Spleen (tissue), 11 donors: Measurements from ENCODE around the gene PSMC4. TPM values are rescaled to one million over a fixed set of nuclear protein-coding genes. Genes with fewer than 3 reads are reported as not detected.

ENCODE experiments used
- DNase-seq: peaks from one replicate; pipeline ENCODE4 v3.0.0-alpha.2; 2020
- H3K27ac ChIP-seq, 8 donors: fragments of 200-600 bp; sonication (generic) in 7 of 8; 1 replicate in 4 of 8; 2 replicates in 4 of 8; pipeline versions ENCODE4 v1.5.0 to v1.8.0; 2016 to 2021; ENCODE audit warnings: inconsistent platforms in 4 of 8, mild to moderate bottlenecking in 4 of 8, moderate library complexity in 1 of 8
- H3K27me3 ChIP-seq, 7 donors: fragments of 200-600 bp; sonication (generic) in 6 of 7; replicated peaks in 1 of 7; 1 replicate in 4 of 7; 2 replicates in 3 of 7; pipeline versions ENCODE4 v1.5.0 to v1.8.0; 2016 to 2021; ENCODE audit warnings: inconsistent platforms in 3 of 7, mild to moderate bottlenecking in 1 of 7
- H3K36me3 ChIP-seq, 6 donors: fragments of 200-600 bp; sonication (generic) in 5 of 6; 1 replicate in 4 of 6; 2 replicates in 2 of 6; pipeline versions ENCODE4 v1.5.0 to v1.8.0; 2016 to 2021; ENCODE audit warnings: inconsistent platforms in 2 of 6
- H3K4me1 ChIP-seq, 6 donors: fragments of 200-600 bp; sonication (generic) in 5 of 6; 1 replicate in 3 of 6; 2 replicates in 3 of 6; pipeline versions ENCODE4 v1.5.0 to v1.8.0; 2016 to 2021; ENCODE audit warnings: inconsistent platforms in 3 of 6
- H3K4me3 ChIP-seq, 8 donors: fragments of 200-600 bp; sonication (generic) in 7 of 8; 1 replicate in 4 of 8; 2 replicates in 4 of 8; pipeline versions ENCODE4 v1.5.0 to v1.8.0; 2016 to 2021; ENCODE audit warnings: inconsistent platforms in 4 of 8, mild to moderate bottlenecking in 4 of 8, moderate library complexity in 2 of 8
- H3K9me3 ChIP-seq, 8 donors: fragments of 200-600 bp; sonication (generic) in 7 of 8; 1 replicate in 4 of 8; 2 replicates in 4 of 8; pipeline versions ENCODE4 v1.5.0 to v1.8.0; 2016 to 2021; ENCODE audit warnings: inconsistent platforms in 4 of 8
- POLR2A ChIP-seq, 3 donors: fragments of 450-650 bp; IDR thresholded peaks; one replicate each; pipeline ENCODE4 v1.5.1; 2017; ENCODE audit warnings: antibody characterized with exemption in 3 of 3, mild to moderate bottlenecking in 1 of 3
- POLR2AphosphoS5 ChIP-seq, 3 donors: sonication (generic); formaldehyde crosslinking; IDR thresholded peaks; one replicate each; pipeline ENCODE4 v1.5.1; 2017; ENCODE audit warnings: antibody characterized with exemption in 3 of 3
- WGBS, 5 donors: extraction: QIAGEN DNeasy Blood & Tissue Kit in 3 of 5; methylation state at CpG; one replicate each; pipeline versions ENCODE4 v1.1.5 to v1.1.7; 2013 to 2018; 5-methylcytosine and 5-hydroxymethylcytosine counted together
- intact Hi-C: fragments of 100-400 bp; cut with DNase I; formaldehyde crosslinking; loops from one replicate; pipeline ENCODE4 v1.15.0; 2023; ENCODE audit warnings: low total_unique reads
- polyA plus RNA-seq, 3 donors: library from polyadenylated mRNA; stranded (reverse); fragments of 200-250 nt; gene quantifications; one replicate each; pipeline ENCODE4 v1.2.1, GENCODE V29; 2013
- total RNA-seq, 7 donors: library from RNA; depleted of rRNA in 3 of 7; stranded (reverse); fragments of >200 nt in 3 of 7; fragmentation: NEBNext Ultra II Directional in 4 of 7; extraction: Animal tissue kit (Norgen Biotek cat#: 25700) in 4 of 7; gene quantifications; one replicate each; pipeline versions ENCODE4 v1.1.0 to v1.2.1, GENCODE V29; 2016 to 2021
- TF ChIP-seq, protein P1 (sequence below), 11 experiments: fragments of 200-600 bp in 7 of 11; fragments of 450-650 bp in 4 of 11; sonication (generic) in 4 of 11; IDR thresholded peaks in 8 of 11; conservative IDR thresholded peaks in 3 of 11; 1 replicate in 7 of 11; 2 replicates in 4 of 11; pipeline versions ENCODE4 v1.4.0 to v1.8.0; 2016 to 2021; ENCODE audit warnings: antibody characterized with exemption in 11 of 11, inconsistent platforms in 4 of 11, mild to moderate bottlenecking in 1 of 11
- donor health status: healthy with polysubstance abuse.
- donor health status: DM: no; HTN: no; CAD: no; lungs with moderate emphysema.
- donor health status: DM: no; HTN: no; CAD: no.
- donor health status: Bipolar disorder and iron deficiency.
- donor health status: healthy.
- donor health status: DM: no; HTN: no; CAD: no.
- donor health status: DM: yes; HTN: yes; CAD: no.

The PSMC4 gene
- total and polyA plus RNA-seq, 10 donors, result 53.2 to 85.4 (median 64.0) TPM

DNA sequence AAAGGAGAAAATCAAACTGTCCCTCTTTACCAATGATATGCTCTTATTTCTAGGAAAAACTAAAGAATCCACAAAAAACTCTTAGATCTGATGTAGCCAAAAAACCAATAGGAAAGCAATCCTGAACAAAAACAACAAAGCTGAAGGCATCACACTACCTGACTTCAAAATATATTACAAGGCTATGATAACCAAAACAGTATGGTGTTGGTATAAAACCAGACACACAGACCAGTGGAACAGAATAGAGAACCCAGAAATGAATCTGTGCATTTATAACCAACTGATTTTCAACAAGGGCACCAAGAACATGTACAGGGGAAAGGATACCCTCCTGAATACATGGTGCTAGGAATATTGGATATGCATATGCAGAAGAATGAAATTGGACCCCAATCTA lies 16.2 kb downstream of the PSMC4 start:
- intact Hi-C loops, result no loop called here
- Histone ChIP-seq H3K4me3 (no peak overlapping the region), H3K27me3 (no peaks in the 10 kb centered on the region), H3K27ac (no peak overlapping the region), H3K36me3 (peaks cover 6 to 23% (median 13%) of the 10 kb centered on the region in 6 donors), H3K9me3 (peaks cover 14 to 62% (median 49%) of the 10 kb centered on the region in 8 donors), H3K4me1 (no peaks in the 10 kb centered on the region)
- TF ChIP-seq POLR2AphosphoS5 (IDR thresholded peaks at IDR 0.05), result no peak
- no peak for TF ChIP-seq POLR2A (IDR thresholded peaks at IDR 0.05)
- TF ChIP-seq, protein P1, sequence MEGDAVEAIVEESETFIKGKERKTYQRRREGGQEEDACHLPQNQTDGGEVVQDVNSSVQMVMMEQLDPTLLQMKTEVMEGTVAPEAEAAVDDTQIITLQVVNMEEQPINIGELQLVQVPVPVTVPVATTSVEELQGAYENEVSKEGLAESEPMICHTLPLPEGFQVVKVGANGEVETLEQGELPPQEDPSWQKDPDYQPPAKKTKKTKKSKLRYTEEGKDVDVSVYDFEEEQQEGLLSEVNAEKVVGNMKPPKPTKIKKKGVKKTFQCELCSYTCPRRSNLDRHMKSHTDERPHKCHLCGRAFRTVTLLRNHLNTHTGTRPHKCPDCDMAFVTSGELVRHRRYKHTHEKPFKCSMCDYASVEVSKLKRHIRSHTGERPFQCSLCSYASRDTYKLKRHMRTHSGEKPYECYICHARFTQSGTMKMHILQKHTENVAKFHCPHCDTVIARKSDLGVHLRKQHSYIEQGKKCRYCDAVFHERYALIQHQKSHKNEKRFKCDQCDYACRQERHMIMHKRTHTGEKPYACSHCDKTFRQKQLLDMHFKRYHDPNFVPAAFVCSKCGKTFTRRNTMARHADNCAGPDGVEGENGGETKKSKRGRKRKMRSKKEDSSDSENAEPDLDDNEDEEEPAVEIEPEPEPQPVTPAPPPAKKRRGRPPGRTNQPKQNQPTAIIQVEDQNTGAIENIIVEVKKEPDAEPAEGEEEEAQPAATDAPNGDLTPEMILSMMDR (IDR thresholded peaks at IDR 0.05 in 8 of 11, conservative IDR thresholded peaks at IDR 0.05 in 3 of 11), result no peak
- no peak for DNase-seq

DNA sequence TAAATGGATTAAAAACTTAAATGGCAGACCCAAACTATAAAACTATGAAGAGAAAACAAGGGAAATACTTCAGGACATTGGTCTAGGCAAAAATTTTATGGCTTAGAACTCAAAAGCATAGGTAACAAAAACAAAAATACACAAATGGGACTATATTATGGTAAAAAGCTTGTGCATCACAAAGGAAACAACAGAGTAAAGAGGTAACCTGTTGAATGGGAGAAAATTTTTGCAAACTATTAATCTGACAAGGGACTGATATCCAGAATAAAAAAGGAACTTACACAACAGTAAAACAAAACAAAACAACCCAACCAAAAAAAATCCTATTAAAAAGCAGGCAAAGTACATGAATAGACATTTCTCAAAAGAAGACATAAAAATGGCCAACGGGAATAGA lies 16.6 kb downstream of the PSMC4 start:
- Histone ChIP-seq H3K9me3 (peaks cover 14 to 61% (median 49%) of the 10 kb centered on the region in 8 donors), H3K4me1 (no peaks in the 10 kb centered on the region), H3K36me3 (peaks cover 3 to 19% (median 11%) of the 10 kb centered on the region in 6 donors), H3K27ac (no peak overlapping the region), H3K4me3 (no peak overlapping the region), H3K27me3 (no peaks in the 10 kb centered on the region)
- no peak for DNase-seq
- 95 to 97% (median 97%) methylated on average over 1 of the region's 1 CpG for WGBS, 5 donors
- intact Hi-C loops, result no loop called here
- no peak for TF ChIP-seq POLR2A (IDR thresholded peaks at IDR 0.05)
- TF ChIP-seq, protein P1 (IDR thresholded peaks at IDR 0.05 in 8 of 11, conservative IDR thresholded peaks at IDR 0.05 in 3 of 11), result no peak
- TF ChIP-seq POLR2AphosphoS5 (IDR thresholded peaks at IDR 0.05), result no peak

DNA sequence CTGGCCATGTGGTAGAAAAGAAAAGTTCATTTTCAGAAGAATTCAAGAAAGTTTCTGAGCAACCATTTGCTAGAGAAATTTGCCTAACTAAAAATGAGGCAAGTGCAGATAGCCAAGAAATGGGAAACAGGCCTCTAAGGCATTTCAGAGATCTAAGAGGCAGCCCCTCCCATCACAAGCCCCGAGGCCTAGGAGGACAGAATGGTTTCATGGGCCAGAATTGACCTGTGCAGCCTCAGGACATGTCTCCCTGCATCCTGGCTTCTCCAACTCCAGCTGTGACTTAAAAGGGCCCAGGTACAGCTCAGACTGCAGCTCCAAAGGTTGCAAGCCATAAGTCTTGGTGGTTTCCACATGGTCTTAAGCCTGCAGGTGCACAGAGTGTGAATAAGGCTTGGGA lies 22.6 kb downstream of the PSMC4 start:
- Histone ChIP-seq H3K36me3 (peaks cover 0 to 12% (median 0%) of the 10 kb centered on the region in 6 donors), H3K27ac (no peak overlapping the region), H3K4me3 (no peak overlapping the region), H3K27me3 (no peaks in the 10 kb centered on the region), H3K4me1 (peaks cover 10 to 30% (median 21%) of the 10 kb centered on the region in 6 donors), H3K9me3 (peaks cover 0 to 18% (median 14%) of the 10 kb centered on the region in 8 donors)
- intact Hi-C loops, result no loop called here
- TF ChIP-seq, protein P1 (IDR thresholded peaks at IDR 0.05 in 8 of 11, conservative IDR thresholded peaks at IDR 0.05 in 3 of 11), result no peak
- TF ChIP-seq POLR2A (IDR thresholded peaks at IDR 0.05) (no peak), POLR2AphosphoS5 (IDR thresholded peaks at IDR 0.05) (no peak)
- DNase-seq, result no peak
- WGBS, 5 donors, result 98 to 100% (median 100%) methylated on average over 1 of the region's 1 CpG

DNA sequence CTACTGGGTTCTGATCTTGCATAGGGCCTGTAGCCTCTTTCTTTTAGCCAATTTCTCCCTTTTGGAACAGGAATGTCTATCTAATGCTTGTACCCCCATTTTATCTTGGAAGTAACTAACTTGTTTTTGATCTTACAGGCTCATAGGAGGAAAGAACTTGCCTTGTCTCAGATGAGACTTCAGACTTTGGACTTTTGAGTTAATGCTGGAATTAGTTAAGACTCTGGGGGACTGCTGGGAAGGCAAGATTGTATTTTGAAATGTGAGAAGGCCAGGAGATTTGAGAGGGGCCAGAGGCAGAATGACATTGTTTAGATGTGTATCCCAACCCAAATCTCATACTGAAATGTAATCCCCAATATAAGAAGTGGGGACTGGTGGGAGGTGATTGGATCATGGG lies 23.4 kb downstream of the PSMC4 start:
- peaks cover 0 to 18% (median 14%) of the 10 kb centered on the region in 8 donors for H3K9me3 ChIP-seq
- intact Hi-C loops, result no loop called here
- no peak overlapping the region for H3K27ac ChIP-seq
- no peaks in the 10 kb centered on the region for H3K27me3 ChIP-seq
- no peak for DNase-seq
- no peak overlapping the region for H3K4me3 ChIP-seq
- peaks cover 0 to 12% (median 0%) of the 10 kb centered on the region in 6 donors for H3K36me3 ChIP-seq
- H3K4me1 ChIP-seq, result peaks cover 10 to 30% (median 21%) of the 10 kb centered on the region in 6 donors
- TF ChIP-seq, protein P1 (IDR thresholded peaks at IDR 0.05 in 8 of 11, conservative IDR thresholded peaks at IDR 0.05 in 3 of 11), result no peak
- no peak for TF ChIP-seq POLR2AphosphoS5 (IDR thresholded peaks at IDR 0.05)
- no peak for TF ChIP-seq POLR2A (IDR thresholded peaks at IDR 0.05)
